T47D (cell line): ENCODE data around the gene ATRNL1.

Experiments
- DNase-seq, 2 experiments: peaks; one replicate each; pipeline versions ENCODE4 v3.0.0 to v3.0.0-alpha.2; 2011 to 2012; ENCODE audit warnings: low read depth in 1 of 2, low spot score in 1 of 2
- JUND ChIP-seq: IDR thresholded peaks from 2 replicates; pipeline ENCODE4 v1.6.1; 2012; ENCODE audit warnings: low read depth
- in situ Hi-C: cut with HindIII; loops from 2 replicates; pipeline ENCODE4 v1.10.0; 2016; ENCODE audit warnings: low sequenced_read_pairs, low pct_unique_long_range_greater_than_20kb

ATRNL1 gene

GRCh38 chr10:115555887-115556402 is 462.8 kb downstream of the ATRNL1 start:
- no peak for DNase-seq
- no peak for TF ChIP-seq JUND
- in situ Hi-C loops, result no loop called here

GRCh38 chr10:115558252-115558651 is 465.1 kb downstream of the ATRNL1 start:
- TF ChIP-seq JUND, result no peak
- in situ Hi-C loops, result no loop called here
- no peak for DNase-seq

- peak; percentile 3 to 65 for DNase-seq
- TF ChIP-seq JUND, result no peak
- in situ Hi-C loops, result no loop called here
Observed at GRCh38 chr10:115566867-115567266, 473.7 kb downstream of the ATRNL1 start.

- in situ Hi-C loops, result no loop called here
- peak in 1 of 2 experiments; percentile 35 for DNase-seq
- no peak for TF ChIP-seq JUND
Observed at GRCh38 chr10:115572740-115573455, 479.7 kb downstream of the ATRNL1 start.

- no peak for DNase-seq
- no peak for TF ChIP-seq JUND
- in situ Hi-C loops, result no loop called here
Observed at GRCh38 chr10:115580239-115580638, 487.1 kb downstream of the ATRNL1 start.

GRCh38 chr10:115593060-115593459 is 499.9 kb downstream of the ATRNL1 start:
- DNase-seq, result no peak
- in situ Hi-C loops, result no loop called here

GRCh38 chr10:115604627-115605026 is 511.5 kb downstream of the ATRNL1 start:
- in situ Hi-C loops, result no loop called here
- TF ChIP-seq JUND, result no peak
- DNase-seq, result no peak

More at GRCh38 chr10:115593060-115593459, 499.9 kb downstream of the ATRNL1 start:
- no peak for TF ChIP-seq JUND

GRCh38 chr10:115606086-115606485 is 512.9 kb downstream of the ATRNL1 start:
- DNase-seq, result no peak
- in situ Hi-C loops, result no loop called here
- no peak for TF ChIP-seq JUND

GRCh38 chr10:115606741-115607140 is 513.6 kb downstream of the ATRNL1 start:
- DNase-seq, result no peak
- in situ Hi-C loops, result no loop called here
- TF ChIP-seq JUND, result no peak

- TF ChIP-seq JUND, result no peak
- DNase-seq, result no peak
- in situ Hi-C loops, result no loop called here
Observed at GRCh38 chr10:115624448-115624847, 531.3 kb downstream of the ATRNL1 start.

GRCh38 chr10:115628616-115629015 is 535.5 kb downstream of the ATRNL1 start:
- no peak for TF ChIP-seq JUND
- in situ Hi-C loops, result no loop called here
- DNase-seq, result no peak

- no peak for TF ChIP-seq JUND
- in situ Hi-C loops, result no loop called here
- DNase-seq, result no peak
Observed at GRCh38 chr10:115638246-115638645, 545.1 kb downstream of the ATRNL1 start.

- TF ChIP-seq JUND, result no peak
Observed at GRCh38 chr10:115649217-115649616, 556.1 kb downstream of the ATRNL1 start.

GRCh38 chr10:115653473-115653872 is 560.3 kb downstream of the ATRNL1 start:
- peak in 1 of 2 experiments; percentile 33 for DNase-seq
- in situ Hi-C loops, result no loop called here
- TF ChIP-seq JUND, result no peak

More at GRCh38 chr10:115649217-115649616, 556.1 kb downstream of the ATRNL1 start:
- DNase-seq, result no peak
- in situ Hi-C loops, result no loop called here
